Measurements from ENCODE around the gene EIF2AK3.

DNA sequence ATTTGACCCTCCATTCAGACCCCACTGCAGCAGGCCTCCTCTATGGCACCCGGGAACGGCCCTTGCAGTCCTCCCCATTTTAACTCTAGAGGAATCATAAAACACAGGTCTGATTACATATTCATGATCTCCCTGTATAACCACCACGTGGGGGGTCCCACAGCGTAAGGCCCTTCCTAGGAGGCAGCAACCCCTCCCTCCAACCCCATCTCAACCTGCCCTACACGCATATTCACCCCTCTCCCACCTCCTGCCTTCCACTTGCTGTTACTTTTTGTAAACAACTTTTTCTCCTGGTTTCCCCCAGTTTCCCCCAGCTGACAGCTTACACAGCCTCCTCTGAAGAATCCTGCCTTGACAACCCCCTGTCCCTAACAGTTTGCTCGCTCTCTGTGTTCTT lies 89.6 kb downstream of the EIF2AK3 start:
- TF ChIP-seq, protein P1, sequence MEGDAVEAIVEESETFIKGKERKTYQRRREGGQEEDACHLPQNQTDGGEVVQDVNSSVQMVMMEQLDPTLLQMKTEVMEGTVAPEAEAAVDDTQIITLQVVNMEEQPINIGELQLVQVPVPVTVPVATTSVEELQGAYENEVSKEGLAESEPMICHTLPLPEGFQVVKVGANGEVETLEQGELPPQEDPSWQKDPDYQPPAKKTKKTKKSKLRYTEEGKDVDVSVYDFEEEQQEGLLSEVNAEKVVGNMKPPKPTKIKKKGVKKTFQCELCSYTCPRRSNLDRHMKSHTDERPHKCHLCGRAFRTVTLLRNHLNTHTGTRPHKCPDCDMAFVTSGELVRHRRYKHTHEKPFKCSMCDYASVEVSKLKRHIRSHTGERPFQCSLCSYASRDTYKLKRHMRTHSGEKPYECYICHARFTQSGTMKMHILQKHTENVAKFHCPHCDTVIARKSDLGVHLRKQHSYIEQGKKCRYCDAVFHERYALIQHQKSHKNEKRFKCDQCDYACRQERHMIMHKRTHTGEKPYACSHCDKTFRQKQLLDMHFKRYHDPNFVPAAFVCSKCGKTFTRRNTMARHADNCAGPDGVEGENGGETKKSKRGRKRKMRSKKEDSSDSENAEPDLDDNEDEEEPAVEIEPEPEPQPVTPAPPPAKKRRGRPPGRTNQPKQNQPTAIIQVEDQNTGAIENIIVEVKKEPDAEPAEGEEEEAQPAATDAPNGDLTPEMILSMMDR (IDR thresholded peaks at IDR 0.05): no peak
- no peak for TF ChIP-seq POLR2A (IDR thresholded peaks at IDR 0.05)

All from uterus (tissue), 2 donors.